DMS53 treated with DMSO at 0.1 percent for 48 hours (cell line): ENCODE measurements around the gene KANTR.

ENCODE experiments used
- DNase-seq: peaks from one replicate; lab custom pipeline; 2025; ENCODE audit not compliant: unreplicated experiment; lab: John Stamatoyannopoulos, UW

KANTR gene

GRCh38 chrX:53080628-53081580 lies 13.0 kb upstream of the KANTR start:
- DNase-seq, result no peak

- peak; percentile 91 for DNase-seq
Observed at GRCh38 chrX:53081925-53082772, 11.8 kb upstream of the KANTR start, which contains the start of gene TSPYL2. Gene TSPYL2 (plus strand): TSS chrX:53082367. CDS start chrX:53082499, 132 bp downstream.

GRCh38 chrX:53082773-53083616 lies 10.9 kb upstream of the KANTR start:
- DNase-seq, result no peak

GRCh38 chrX:53084043-53084570 lies 9.8 kb upstream of the KANTR start:
- DNase-seq, result no peak

GRCh38 chrX:53084863-53085262 lies 9.1 kb upstream of the KANTR start:
- DNase-seq, result no peak

- DNase-seq, result no peak
Observed at GRCh38 chrX:53085661-53086229, 8.2 kb upstream of the KANTR start.

- no peak for DNase-seq
Observed at GRCh38 chrX:53086464-53086863, 7.5 kb upstream of the KANTR start.

- no peak for DNase-seq
Observed at GRCh38 chrX:53087388-53087831, 6.5 kb upstream of the KANTR start.

- DNase-seq, result peak; percentile 66
Observed at GRCh38 chrX:53088136-53088974, 5.6 kb upstream of the KANTR start.

- DNase-seq, result peak; percentile 59
Observed at GRCh38 chrX:53089224-53089842, 4.6 kb upstream of the KANTR start.

- DNase-seq, result no peak
Observed at GRCh38 chrX:53089925-53090324, 4.0 kb upstream of the KANTR start.

GRCh38 chrX:53091354-53091753 lies 2.6 kb upstream of the KANTR start:
- DNase-seq, result no peak

GRCh38 chrX:53093177-53093655 lies 726 bp upstream of the KANTR start:
- DNase-seq, result peak; percentile 58

GRCh38 chrX:53094582-53094905 lies 602 bp downstream of the KANTR start:
- DNase-seq, result no peak

GRCh38 chrX:53095796-53096195 lies 1.9 kb downstream of the KANTR start:
- DNase-seq, result no peak

GRCh38 chrX:53114864-53115549 lies 21.1 kb downstream of the KANTR start:
- DNase-seq, result no peak

- no peak for DNase-seq
Observed at GRCh38 chrX:53115550-53115874, 21.6 kb downstream of the KANTR start.

GRCh38 chrX:53116101-53116500 lies 22.2 kb downstream of the KANTR start:
- no peak for DNase-seq
